Mesenchymal stem cell (in vitro differentiated cells and primary cell): ENCODE results near the gene XRCC3.

Experiments
- DNase-seq: peaks from one replicate; pipeline ENCODE4 v3.0.0-alpha.2; 2013
- H2AFZ ChIP-seq: one replicate; pipeline ENCODE4 v1.6.1; 2013; ENCODE audit warnings: low read depth, mild to moderate bottlenecking, control low read depth, inconsistent platforms, low read length, moderate library complexity
- H2AK5ac ChIP-seq: 2 replicates; pipeline ENCODE4 v1.6.1; 2013; ENCODE audit warnings: low read length, moderate library complexity, mild to moderate bottlenecking, inconsistent platforms; ENCODE audit not compliant: severe bottlenecking
- H2BK120ac ChIP-seq: one replicate; pipeline ENCODE4 v1.6.1; 2013; ENCODE audit warnings: low read depth, mild to moderate bottlenecking, inconsistent platforms, low read length, moderate library complexity
- H2BK12ac ChIP-seq, 2 experiments: one replicate each; pipeline ENCODE4 v1.6.1; 2013; ENCODE audit warnings: inconsistent platforms in 2 of 2, low read length in 2 of 2, mild to moderate bottlenecking in 2 of 2, moderate library complexity in 2 of 2, control low read depth in 1 of 2
- H2BK15ac ChIP-seq: one replicate; pipeline ENCODE4 v1.6.1; 2013; ENCODE audit warnings: mild to moderate bottlenecking, low read depth, inconsistent platforms; ENCODE audit not compliant: poor library complexity, severe bottlenecking
- H2BK5ac ChIP-seq: 2 replicates; pipeline ENCODE4 v1.6.1; 2013; ENCODE audit warnings: low read depth, mild to moderate bottlenecking, low read length, control low read depth, inconsistent platforms; ENCODE audit not compliant: poor library complexity, severe bottlenecking
- H3K14ac ChIP-seq, 2 experiments: one replicate each; pipeline ENCODE4 v1.6.1; 2013; ENCODE audit warnings: inconsistent platforms in 2 of 2, low read length in 2 of 2, control low read depth in 1 of 2, mild to moderate bottlenecking in 1 of 2, moderate library complexity in 1 of 2
- H3K18ac ChIP-seq, 2 experiments: one replicate each; pipeline ENCODE4 v1.6.1; 2013; ENCODE audit warnings: inconsistent platforms in 2 of 2, low read length in 2 of 2, control low read depth in 1 of 2, low read depth in 1 of 2, mild to moderate bottlenecking in 1 of 2
- H3K23ac ChIP-seq, 2 experiments: one replicate each; pipeline ENCODE4 v1.6.1; 2013; ENCODE audit warnings: inconsistent platforms in 2 of 2, low read length in 2 of 2, mild to moderate bottlenecking in 2 of 2, moderate library complexity in 2 of 2, control low read depth in 1 of 2
- H3K27ac ChIP-seq: 2 replicates; pipeline ENCODE4 v1.5.1; 2013; ENCODE audit warnings: mild to moderate bottlenecking, moderate library complexity, low read length, control low read depth, inconsistent platforms; ENCODE audit not compliant: poor library complexity, severe bottlenecking
- H3K27me3 ChIP-seq, 2 experiments: 2 replicates each; pipeline versions ENCODE4 v1.6.1 to v1.7.0; 2013; ENCODE audit warnings: low read length in 2 of 2, mild to moderate bottlenecking in 2 of 2, moderate library complexity in 2 of 2, control low read depth in 1 of 2, inconsistent platforms in 1 of 2; ENCODE audit not compliant: control insufficient read depth in 1 of 2, insufficient read depth in 1 of 2
- H3K36me3 ChIP-seq, 2 experiments: 2 replicates each; pipeline versions ENCODE4 v1.6.1 to v1.7.0; 2013; ENCODE audit warnings: low read length in 2 of 2, control low read depth in 1 of 2, inconsistent platforms in 1 of 2, low read depth in 1 of 2, mild to moderate bottlenecking in 1 of 2; ENCODE audit not compliant: insufficient read depth in 2 of 2, control insufficient read depth in 1 of 2
- H3K4ac ChIP-seq, 2 experiments: one replicate each; pipeline ENCODE4 v1.6.1; 2013; ENCODE audit warnings: inconsistent platforms in 2 of 2, low read length in 2 of 2, mild to moderate bottlenecking in 2 of 2, moderate library complexity in 2 of 2, control low read depth in 1 of 2, low read depth in 1 of 2
- H3K4me1 ChIP-seq: 2 replicates; pipeline ENCODE4 v1.6.1; 2013; ENCODE audit warnings: low read depth, low read length, control low read depth; ENCODE audit not compliant: control insufficient read depth, insufficient read depth
- H3K4me2 ChIP-seq: 2 replicates; pipeline ENCODE4 v1.6.1; 2013; ENCODE audit warnings: low read length, mild to moderate bottlenecking, inconsistent platforms; ENCODE audit not compliant: poor library complexity, severe bottlenecking
- H3K4me3 ChIP-seq, 2 experiments: 2 replicates each; pipeline versions ENCODE4 v1.5.1 to v1.7.0; 2013; ENCODE audit warnings: low read length in 2 of 2, mild to moderate bottlenecking in 2 of 2, control low read depth in 1 of 2, low read depth in 1 of 2; ENCODE audit not compliant: insufficient read depth in 1 of 2
- H3K79me1 ChIP-seq: replicated peaks from 2 replicates; pipeline ENCODE4 v1.6.1; 2013; ENCODE audit warnings: mild to moderate bottlenecking, control low read depth, low read length, inconsistent platforms; ENCODE audit not compliant: poor library complexity, severe bottlenecking
- H3K9ac ChIP-seq: 2 replicates; pipeline ENCODE4 v1.7.0; 2013; ENCODE audit warnings: mild to moderate bottlenecking, low read length, moderate library complexity
- H3K9me3 ChIP-seq: 2 replicates; pipeline ENCODE4 v1.7.0; 2013; ENCODE audit warnings: mild to moderate bottlenecking, low read length; ENCODE audit not compliant: control insufficient read depth
- H4K8ac ChIP-seq: one replicate; pipeline ENCODE4 v1.6.1; 2013; ENCODE audit warnings: inconsistent platforms, mild to moderate bottlenecking, low read length, moderate library complexity
- H4K91ac ChIP-seq: one replicate; pipeline ENCODE4 v1.6.1; 2013; ENCODE audit warnings: mild to moderate bottlenecking, low read length, inconsistent platforms
- WGBS: methylation state at CpG from one replicate; pipeline ENCODE4 v1.1.7; 2013; ENCODE audit warnings: mixed read lengths; 5-methylcytosine and 5-hydroxymethylcytosine counted together

XRCC3 gene

GRCh38 chr14:103667671-103668070, 47.6 kb downstream of the XRCC3 start:
- no peak overlapping the region for H3K18ac ChIP-seq
- H3K4me3 ChIP-seq: no peak overlapping the region
- H3K14ac ChIP-seq: no peak overlapping the region
- DNase-seq: no peak
- no peak overlapping the region for H2BK5ac ChIP-seq
- peaks cover 50 to 78% of the 10 kb centered on the region in 2 experiments for H3K36me3 ChIP-seq
- no peak overlapping the region for H3K27ac ChIP-seq
- peaks cover 6% of the 10 kb centered on the region for H3K4me1 ChIP-seq
- no peaks in the 10 kb centered on the region for H3K27me3 ChIP-seq
- 100% methylated on average over 2 of the region's 4 CpGs for WGBS
- no peaks in the 10 kb centered on the region for H3K9me3 ChIP-seq
- H3K4ac ChIP-seq: no peak overlapping the region
- H2BK120ac ChIP-seq: no peak overlapping the region
- peaks cover 19% of the 10 kb centered on the region for H3K79me1 ChIP-seq
- no peak overlapping the region for H2BK15ac ChIP-seq
- no peak overlapping the region for H3K23ac ChIP-seq
- no peak overlapping the region for H2BK12ac ChIP-seq
- H2AFZ ChIP-seq: no peak overlapping the region
- H2AK5ac ChIP-seq: no peak overlapping the region
- H4K91ac ChIP-seq: no peak overlapping the region
- no peak overlapping the region for H3K4me2 ChIP-seq
- H3K9ac ChIP-seq: no peak overlapping the region
- H4K8ac ChIP-seq: no peak overlapping the region

GRCh38 chr14:103663506-103663905, 51.7 kb downstream of the XRCC3 start:
- no peak overlapping the region for H2AFZ ChIP-seq
- H3K27ac ChIP-seq: peak overlapping the region; percentile 88
- no peak for DNase-seq
- peak overlapping the region; percentile 21 for H2BK5ac ChIP-seq
- H3K14ac ChIP-seq: peak overlapping the region in 1 of 2 experiments; percentile 64
- H3K4me2 ChIP-seq: no peak overlapping the region
- peaks cover 8% of the 10 kb centered on the region for H3K4me1 ChIP-seq
- H4K91ac ChIP-seq: peak overlapping the region; percentile 15
- H3K9ac ChIP-seq: peak overlapping the region; percentile 18
- no peak overlapping the region for H3K4me3 ChIP-seq
- no peaks in the 10 kb centered on the region for H3K9me3 ChIP-seq
- H3K23ac ChIP-seq: peak overlapping the region in 1 of 2 experiments; percentile 37
- H2BK15ac ChIP-seq: no peak overlapping the region
- H3K36me3 ChIP-seq: peaks cover 62 to 81% of the 10 kb centered on the region in 2 experiments
- no peaks in the 10 kb centered on the region for H3K27me3 ChIP-seq
- H2BK120ac ChIP-seq: no peak overlapping the region
- peak overlapping the region; percentile 36 to 70 for H3K4ac ChIP-seq
- H3K18ac ChIP-seq: peak overlapping the region; percentile 41 to 90
- peak overlapping the region; percentile 70 to 90 for H2BK12ac ChIP-seq
- peaks cover 20% of the 10 kb centered on the region for H3K79me1 ChIP-seq
- 85% methylated on average over 8 of the region's 13 CpGs for WGBS
- H4K8ac ChIP-seq: peak overlapping the region; percentile 81
- peak overlapping the region; percentile 40 for H2AK5ac ChIP-seq

DNA sequence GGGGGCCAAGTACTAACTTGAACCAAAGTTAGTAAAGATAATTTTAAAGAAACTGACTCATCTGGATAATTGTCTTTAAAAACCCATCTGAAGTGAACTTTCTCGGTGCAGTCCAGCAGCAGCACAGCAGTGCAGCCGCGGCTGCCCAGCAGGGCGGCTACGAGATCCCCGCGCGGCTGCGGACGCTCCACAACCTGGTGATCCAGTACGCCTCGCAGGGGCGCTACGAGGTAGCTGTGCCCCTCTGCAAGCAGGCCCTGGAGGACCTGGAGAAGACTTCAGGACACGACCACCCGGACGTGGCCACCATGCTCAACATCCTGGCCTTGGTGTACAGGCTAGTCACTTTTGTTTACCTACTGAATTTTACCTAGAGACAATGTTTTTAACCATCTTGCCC, 52.7 kb downstream of the XRCC3 start:
- H3K18ac ChIP-seq: no peak overlapping the region
- WGBS: over 99% methylated on average over 17 of the region's 17 CpGs

DNA sequence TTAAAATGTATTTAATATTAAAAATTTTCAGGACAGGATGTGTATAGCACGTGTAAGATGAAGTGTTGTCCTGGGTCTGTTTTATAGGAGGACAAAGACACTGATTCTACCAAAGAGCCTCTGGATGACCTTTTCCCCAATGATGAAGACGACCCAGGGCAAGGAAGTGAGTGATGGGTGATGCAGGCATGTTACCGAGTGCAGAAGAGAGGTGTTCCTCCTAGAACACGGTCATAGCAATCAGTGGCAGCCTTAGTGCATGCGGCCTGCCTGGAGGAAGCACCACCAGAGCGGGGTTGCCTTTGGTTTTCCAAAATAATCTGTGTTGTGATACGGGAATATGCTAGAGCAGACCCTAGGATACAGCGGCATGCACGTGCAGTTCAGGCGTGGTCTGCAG, 53.2 kb downstream of the XRCC3 start:
- no peaks in the 10 kb centered on the region for H3K27me3 ChIP-seq
- H3K4me3 ChIP-seq: no peak overlapping the region
- 94% methylated on average over 10 of the region's 10 CpGs for WGBS

More for the DNA sequence above, 52.7 kb downstream of the XRCC3 start:
- Histone ChIP-seq H3K9ac (no peak overlapping the region), H4K91ac (no peak overlapping the region), H3K14ac (no peak overlapping the region), H2BK15ac (no peak overlapping the region), H3K27me3 (no peaks in the 10 kb centered on the region), H3K27ac (no peak overlapping the region), H3K4me3 (no peak overlapping the region), H2BK120ac (no peak overlapping the region), H2AK5ac (no peak overlapping the region), H4K8ac (no peak overlapping the region), H3K9me3 (no peaks in the 10 kb centered on the region), H2BK12ac (no peak overlapping the region), H2BK5ac (no peak overlapping the region), H3K36me3 (peaks cover 64 to 79% of the 10 kb centered on the region in 2 experiments), H3K4me2 (no peak overlapping the region), H3K23ac (no peak overlapping the region), H2AFZ (no peak overlapping the region), H3K4ac (no peak overlapping the region), H3K79me1 (peaks cover 16% of the 10 kb centered on the region), H3K4me1 (peaks cover 10% of the 10 kb centered on the region)
- DNase-seq: no peak

More for the DNA sequence above, 53.2 kb downstream of the XRCC3 start:
- Histone ChIP-seq H4K91ac (no peak overlapping the region), H3K27ac (no peak overlapping the region), H3K79me1 (peaks cover 11% of the 10 kb centered on the region), H3K4me2 (no peak overlapping the region), H2BK5ac (no peak overlapping the region), H3K4ac (no peak overlapping the region), H3K14ac (no peak overlapping the region), H2AFZ (no peak overlapping the region), H3K23ac (no peak overlapping the region), H4K8ac (no peak overlapping the region), H3K4me1 (peaks cover 13% of the 10 kb centered on the region), H3K9ac (no peak overlapping the region), H2BK15ac (no peak overlapping the region), H3K36me3 (peaks cover 63 to 80% of the 10 kb centered on the region in 2 experiments), H2AK5ac (no peak overlapping the region), H3K9me3 (no peaks in the 10 kb centered on the region), H2BK120ac (no peak overlapping the region), H3K18ac (no peak overlapping the region), H2BK12ac (no peak overlapping the region)
- no peak for DNase-seq
